CD4-positive, alpha-beta T cell (primary cell): ENCODE data around the gene UNC5B. TPM values are rescaled to one million over a fixed set of nuclear protein-coding genes. Genes with fewer than 3 reads are reported as not detected.

Experiments used
- ATAC-seq: fragments of 200-7000 bp; cut with Tn5 transposase; one replicate; pipeline ENCODE4 v1.10.0; 2022; ENCODE audit warnings: mild to moderate bottlenecking; ENCODE audit not compliant: poor library complexity
- CTCF ChIA-PET: fragments of 350-600 bp; sonication (Branson Sonifier 250); formaldehyde crosslinking; loops from one replicate; lab custom pipeline; 2021; ENCODE audit warnings: antibody characterized with exemption, inconsistent platforms; lab: Charles Lee
- POLR2A ChIA-PET: fragments of 350-600 bp; sonication (Branson Sonifier 250); formaldehyde crosslinking; loops from one replicate; lab custom pipeline; 2021; ENCODE audit warnings: antibody characterized with exemption, inconsistent platforms; lab: Charles Lee
- DNase-seq, 14 experiments: peaks; one replicate each; pipeline ENCODE4 v3.0.0-alpha.2; 2013 to 2020; ENCODE audit warnings: mixed read lengths in 2 of 14
- H3K27ac ChIP-seq, 2 donors: one replicate each; pipeline versions ENCODE4 v1.5.1 to v1.7.0; 2013; ENCODE audit warnings: low read length in 2 of 2, low read depth in 1 of 2, mild to moderate bottlenecking in 1 of 2
- H3K27me3 ChIP-seq, 2 experiments: 1 replicate in 1 of 2; 2 replicates in 1 of 2; pipeline versions ENCODE4 v1.6.1 to v1.7.0; 2013; ENCODE audit warnings: low read length in 2 of 2, control low read depth in 1 of 2, mild to moderate bottlenecking in 1 of 2, moderate library complexity in 1 of 2; ENCODE audit not compliant: insufficient read depth in 2 of 2, control insufficient read depth in 1 of 2
- H3K36me3 ChIP-seq: one replicate; pipeline ENCODE4 v1.6.1; 2013; ENCODE audit warnings: low read length, control low read depth; ENCODE audit not compliant: insufficient read depth
- H3K4me1 ChIP-seq: one replicate; pipeline ENCODE4 v1.6.1; 2013; ENCODE audit warnings: low read length, control low read depth; ENCODE audit not compliant: insufficient read depth
- H3K4me3 ChIP-seq: one replicate; pipeline ENCODE4 v1.5.1; 2013; ENCODE audit warnings: mild to moderate bottlenecking, low read length, moderate library complexity
- H3K9me3 ChIP-seq, 2 experiments: 1 replicate in 1 of 2; 2 replicates in 1 of 2; pipeline versions ENCODE4 v1.6.1 to v1.7.0; 2013; ENCODE audit warnings: low read length in 2 of 2, mild to moderate bottlenecking in 2 of 2, control low read depth in 1 of 2, moderate library complexity in 1 of 2; ENCODE audit not compliant: control insufficient read depth in 1 of 2, insufficient read depth in 1 of 2
- H3K27ac Mint-ChIP-seq: one replicate; pipeline ENCODE4 v1.8.0; 2020; ENCODE audit warnings: mixed read lengths
- H3K27me3 Mint-ChIP-seq: one replicate; pipeline ENCODE4 v1.8.0; 2021; ENCODE audit warnings: mixed read lengths
- H3K36me3 Mint-ChIP-seq: one replicate; pipeline ENCODE4 v1.8.0; 2021; ENCODE audit warnings: low read depth, mixed read lengths
- H3K4me1 Mint-ChIP-seq: one replicate; pipeline ENCODE4 v1.8.0; 2021; ENCODE audit warnings: low read depth, mixed read lengths
- H3K4me3 Mint-ChIP-seq: one replicate; pipeline ENCODE4 v1.8.0; 2020; ENCODE audit warnings: mild to moderate bottlenecking, mixed read lengths
- H3K9me3 Mint-ChIP-seq: one replicate; pipeline ENCODE4 v1.8.0; 2020; ENCODE audit warnings: mixed read lengths
- intact Hi-C, 2 experiments: fragments of 100-400 bp; cut with DNase I in 1 of 2; cut with micrococcal nuclease in 1 of 2; formaldehyde crosslinking; loops; one replicate each; pipeline versions ENCODE4 v1.15.1 to v1.9.0; 2023 to 2025; cut with DNase I, micrococcal nuclease
- total RNA-seq, 174 experiments: library from RNA in 2 of 174; stranded (reverse) in 2 of 174; gene quantifications; one replicate each; pipeline ENCODE4 v1.2.3 and lab custom pipeline; 2021 to 2026
- TF ChIP-seq, protein P1 (sequence below): fragments of 200-600 bp; IDR thresholded peaks from one replicate; pipeline ENCODE4 v1.8.0; 2022; ENCODE audit warnings: antibody characterized with exemption, mild to moderate bottlenecking

Gene UNC5B
- total RNA-seq, 2 experiments from 2014 or later, result 0.03 TPM; not detected in 1

DNA sequence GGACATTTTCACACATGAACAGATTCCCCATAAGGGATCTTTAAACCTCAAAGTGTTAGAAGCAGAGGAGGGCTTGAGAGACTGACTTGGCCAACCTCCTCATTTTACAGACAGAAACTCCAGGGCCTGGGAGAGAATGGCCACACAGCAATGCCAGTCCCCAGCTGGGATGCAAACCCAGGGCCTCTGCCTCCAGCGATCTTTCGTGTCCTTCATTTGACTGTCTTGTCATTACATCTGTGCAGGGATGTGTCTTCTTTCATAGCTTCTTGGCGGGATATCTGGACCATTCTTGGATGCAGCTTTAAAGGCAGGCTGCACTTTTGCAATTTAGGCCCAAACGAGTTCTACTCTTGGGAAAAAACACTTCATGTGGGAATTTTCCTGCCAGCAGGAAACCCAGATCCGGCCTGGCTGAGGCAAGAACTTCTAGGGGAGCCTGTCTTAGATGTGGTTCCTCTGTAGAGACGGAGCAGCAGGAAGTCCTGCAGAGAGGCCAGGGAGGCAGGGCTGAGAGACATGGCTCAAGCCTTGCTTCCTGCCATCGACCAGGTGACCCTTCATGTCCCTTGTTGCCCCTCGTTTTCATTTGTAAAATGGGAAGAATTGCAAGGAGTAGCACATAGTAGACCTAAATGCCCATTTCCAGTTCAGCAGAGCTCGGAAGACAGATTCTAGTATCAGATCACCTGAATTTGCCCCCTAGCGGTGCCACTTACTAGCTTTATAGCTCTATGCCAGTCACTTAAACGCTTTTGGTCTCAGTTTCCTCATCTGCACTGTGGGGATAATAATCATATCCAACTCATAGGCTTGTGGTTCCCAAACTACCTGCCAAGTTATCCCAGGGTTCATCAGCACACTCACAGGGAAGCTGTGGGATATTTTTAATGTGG lies 62.8 kb downstream of the UNC5B start:
- Mint-ChIP-seq H3K4me3 (no peak overlapping the region), H3K27ac (no peak overlapping the region), H3K4me1 (no peaks in the 10 kb centered on the region), H3K36me3 (no peaks in the 10 kb centered on the region), H3K9me3 (no peaks in the 10 kb centered on the region), H3K27me3 (no peaks in the 10 kb centered on the region)
- Histone ChIP-seq H3K9me3 (no peaks in the 10 kb centered on the region), H3K4me1 (no peaks in the 10 kb centered on the region), H3K36me3 (no peaks in the 10 kb centered on the region), H3K4me3 (no peak overlapping the region), H3K27me3 (no peaks in the 10 kb centered on the region), H3K27ac (no peak overlapping the region)
- intact Hi-C loops, result no loop called here
- CTCF ChIA-PET, result no interaction called here
- DNase-seq (no peak), ATAC-seq (no peak)
- POLR2A ChIA-PET, result no interaction called here
- TF ChIP-seq, protein P1, sequence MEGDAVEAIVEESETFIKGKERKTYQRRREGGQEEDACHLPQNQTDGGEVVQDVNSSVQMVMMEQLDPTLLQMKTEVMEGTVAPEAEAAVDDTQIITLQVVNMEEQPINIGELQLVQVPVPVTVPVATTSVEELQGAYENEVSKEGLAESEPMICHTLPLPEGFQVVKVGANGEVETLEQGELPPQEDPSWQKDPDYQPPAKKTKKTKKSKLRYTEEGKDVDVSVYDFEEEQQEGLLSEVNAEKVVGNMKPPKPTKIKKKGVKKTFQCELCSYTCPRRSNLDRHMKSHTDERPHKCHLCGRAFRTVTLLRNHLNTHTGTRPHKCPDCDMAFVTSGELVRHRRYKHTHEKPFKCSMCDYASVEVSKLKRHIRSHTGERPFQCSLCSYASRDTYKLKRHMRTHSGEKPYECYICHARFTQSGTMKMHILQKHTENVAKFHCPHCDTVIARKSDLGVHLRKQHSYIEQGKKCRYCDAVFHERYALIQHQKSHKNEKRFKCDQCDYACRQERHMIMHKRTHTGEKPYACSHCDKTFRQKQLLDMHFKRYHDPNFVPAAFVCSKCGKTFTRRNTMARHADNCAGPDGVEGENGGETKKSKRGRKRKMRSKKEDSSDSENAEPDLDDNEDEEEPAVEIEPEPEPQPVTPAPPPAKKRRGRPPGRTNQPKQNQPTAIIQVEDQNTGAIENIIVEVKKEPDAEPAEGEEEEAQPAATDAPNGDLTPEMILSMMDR, result no peak

DNA sequence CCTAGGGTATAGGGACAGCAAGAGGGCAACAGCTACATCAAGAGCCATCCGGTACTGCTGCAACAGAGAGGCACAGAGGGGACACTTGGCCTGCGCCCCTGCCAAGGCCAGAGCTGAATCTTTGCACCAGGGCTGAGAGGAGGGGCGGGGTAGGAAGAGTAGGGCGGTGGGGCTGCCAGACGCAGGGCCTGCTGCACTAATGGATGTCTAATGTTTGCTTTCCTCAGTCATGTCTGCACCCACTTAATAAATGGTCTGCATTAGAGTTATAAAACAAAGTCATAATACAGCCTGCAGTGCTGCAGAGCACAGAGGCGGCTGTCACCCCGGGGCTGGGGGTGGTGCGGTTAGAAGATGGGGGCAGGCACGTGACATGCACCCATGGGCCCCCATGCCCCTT lies 64.5 kb downstream of the UNC5B start:
- CTCF ChIA-PET, result no interaction called here

DNA sequence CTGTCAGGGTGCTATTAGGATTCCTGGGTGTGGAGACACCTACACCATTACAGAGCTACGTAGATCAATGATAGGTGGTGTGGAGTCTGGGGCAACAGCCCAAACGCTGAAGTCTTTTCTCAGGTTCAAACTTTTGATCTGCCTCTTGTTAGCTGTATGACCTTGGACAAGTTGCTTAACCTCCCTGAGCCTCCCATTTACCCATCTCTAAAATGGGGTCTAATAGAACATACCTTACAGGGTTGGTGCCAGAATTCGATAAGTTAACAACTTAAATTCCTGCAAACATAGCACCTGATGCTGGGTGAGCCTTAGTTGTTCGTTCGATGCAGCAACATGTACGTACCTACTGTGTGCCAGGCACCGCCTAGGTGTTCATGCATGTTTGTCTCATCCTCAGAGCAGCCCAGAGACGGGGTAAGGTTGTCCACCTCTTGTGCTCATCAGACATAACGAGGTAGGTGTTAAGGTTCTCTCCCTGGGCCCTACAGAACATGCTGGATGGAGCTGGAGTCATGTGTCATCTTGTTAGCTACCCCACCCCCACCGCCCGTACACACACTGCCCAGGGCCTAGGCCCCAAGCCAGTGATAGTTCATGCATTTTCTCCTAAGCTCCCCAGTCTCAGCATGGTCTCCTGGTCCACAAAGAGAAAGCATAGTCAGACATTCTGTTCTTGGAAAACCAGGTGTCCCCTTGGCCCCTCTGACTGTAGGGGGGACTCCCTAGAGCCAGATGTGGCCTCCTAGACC lies 65.7 kb downstream of the UNC5B start:
- Histone ChIP-seq H3K27ac (no peak overlapping the region), H3K36me3 (no peaks in the 10 kb centered on the region), H3K4me3 (no peak overlapping the region), H3K4me1 (no peaks in the 10 kb centered on the region), H3K27me3 (no peaks in the 10 kb centered on the region), H3K9me3 (no peaks in the 10 kb centered on the region)
- Mint-ChIP-seq H3K27me3 (no peaks in the 10 kb centered on the region), H3K4me3 (no peak overlapping the region), H3K9me3 (no peaks in the 10 kb centered on the region), H3K36me3 (no peaks in the 10 kb centered on the region), H3K4me1 (no peaks in the 10 kb centered on the region), H3K27ac (no peak overlapping the region)
- ATAC-seq (no peak), DNase-seq (no peak)
- POLR2A ChIA-PET, result no interaction called here
- intact Hi-C loops, result no loop called here
- TF ChIP-seq, protein P1, result no peak
- CTCF ChIA-PET, result no interaction called here

More for the DNA sequence above, 64.5 kb downstream of the UNC5B start:
- H3K4me1 Mint-ChIP-seq, result no peaks in the 10 kb centered on the region
- ATAC-seq (no peak), DNase-seq (no peak)
- H3K4me3 Mint-ChIP-seq, result no peak overlapping the region
- Histone ChIP-seq H3K9me3 (no peaks in the 10 kb centered on the region), H3K4me3 (no peak overlapping the region), H3K4me1 (no peaks in the 10 kb centered on the region), H3K27ac (no peak overlapping the region), H3K36me3 (no peaks in the 10 kb centered on the region), H3K27me3 (no peaks in the 10 kb centered on the region)
- H3K27me3 Mint-ChIP-seq, result no peaks in the 10 kb centered on the region
- intact Hi-C loops, result no loop called here
- POLR2A ChIA-PET, result no interaction called here
- no peak overlapping the region for H3K27ac Mint-ChIP-seq
- TF ChIP-seq, protein P1, result no peak
- H3K36me3 Mint-ChIP-seq, result no peaks in the 10 kb centered on the region
- H3K9me3 Mint-ChIP-seq, result no peaks in the 10 kb centered on the region
